ENCODE measurements around the gene LAMA3. TPM values are rescaled to one million over a fixed set of nuclear protein-coding genes. Genes with fewer than 3 reads are reported as not detected.

LAMA3 gene
- total RNA-seq, 2 donors from 2014 or later: 0.07 TPM; not detected in 1

GRCh38 chr18:23933407-23933806 is 244.2 kb downstream of the LAMA3 start:
- DNase-seq (no peak), ATAC-seq (no peak)
- peaks cover 52% of the 10 kb centered on the region for H3K4me1 Mint-ChIP-seq
- no peak overlapping the region for H3K4me3 Mint-ChIP-seq
- H3K27me3 Mint-ChIP-seq: no peaks in the 10 kb centered on the region
- H3K9me3 ChIP-seq (ENCODE audit: control insufficient read depth, low read length, poor library complexity, severe bottlenecking): no peaks in the 10 kb centered on the region
- no peaks in the 10 kb centered on the region for H3K36me3 Mint-ChIP-seq (ENCODE audit: low read depth)
- no peak overlapping the region for H3K27ac Mint-ChIP-seq

- DNase-seq: no peak
- H3K27me3 Mint-ChIP-seq: no peaks in the 10 kb centered on the region
- no peaks in the 10 kb centered on the region for H3K36me3 Mint-ChIP-seq (ENCODE audit: low read depth)
- peak; percentile 48 for ATAC-seq
- no peak overlapping the region for H3K4me3 Mint-ChIP-seq
- H3K4me1 Mint-ChIP-seq: peaks cover 53% of the 10 kb centered on the region
- H3K27ac Mint-ChIP-seq: peak overlapping the region; percentile 84
- H3K9me3 ChIP-seq (ENCODE audit: control insufficient read depth, low read length, poor library complexity, severe bottlenecking): no peaks in the 10 kb centered on the region
Measured at GRCh38 chr18:23934252-23934651, 245.0 kb downstream of the LAMA3 start.

- Mint-ChIP-seq H3K36me3 (ENCODE audit: low read depth) (no peaks in the 10 kb centered on the region), H3K4me3 (no peak overlapping the region), H3K4me1 (peaks cover 49% of the 10 kb centered on the region), H3K27ac (peak overlapping the region; percentile 84), H3K27me3 (no peaks in the 10 kb centered on the region)
- ATAC-seq: no peak
- no peak for DNase-seq
- no peaks in the 10 kb centered on the region for H3K9me3 ChIP-seq (ENCODE audit: control insufficient read depth, low read length, poor library complexity, severe bottlenecking)
Measured at GRCh38 chr18:23934863-23935262, 245.6 kb downstream of the LAMA3 start.

GRCh38 chr18:23935804-23936203 is 246.6 kb downstream of the LAMA3 start:
- no peaks in the 10 kb centered on the region for H3K27me3 Mint-ChIP-seq
- H3K27ac Mint-ChIP-seq: peak overlapping the region; percentile 83
- ATAC-seq: peak; percentile 49
- H3K4me1 Mint-ChIP-seq: peaks cover 46% of the 10 kb centered on the region
- no peaks in the 10 kb centered on the region for H3K9me3 ChIP-seq (ENCODE audit: control insufficient read depth, low read length, poor library complexity, severe bottlenecking)
- H3K4me3 Mint-ChIP-seq: peak overlapping the region; percentile 74
- no peak for DNase-seq
- H3K36me3 Mint-ChIP-seq (ENCODE audit: low read depth): no peaks in the 10 kb centered on the region

- Mint-ChIP-seq H3K4me3 (peak overlapping the region; percentile 55), H3K4me1 (peaks cover 46% of the 10 kb centered on the region), H3K27ac (peak overlapping the region; percentile 83)
Measured at GRCh38 chr18:23936381-23936958, 247.2 kb downstream of the LAMA3 start.

GRCh38 chr18:23938043-23938756 is 248.9 kb downstream of the LAMA3 start:
- H3K36me3 Mint-ChIP-seq (ENCODE audit: low read depth): no peaks in the 10 kb centered on the region
- peak overlapping the region; percentile 73 for H3K4me3 Mint-ChIP-seq
- H3K4me1 Mint-ChIP-seq: peaks cover 52% of the 10 kb centered on the region
- H3K27me3 Mint-ChIP-seq: no peaks in the 10 kb centered on the region
- peak overlapping the region; percentile 16 for H3K27ac Mint-ChIP-seq
- H3K9me3 ChIP-seq (ENCODE audit: control insufficient read depth, low read length, poor library complexity, severe bottlenecking): no peaks in the 10 kb centered on the region
- DNase-seq (no peak), ATAC-seq (peak; percentile 51)

More at GRCh38 chr18:23936381-23936958, 247.2 kb downstream of the LAMA3 start:
- DNase-seq (no peak), ATAC-seq (no peak)
- H3K9me3 ChIP-seq (ENCODE audit: control insufficient read depth, low read length, poor library complexity, severe bottlenecking): no peaks in the 10 kb centered on the region
- H3K36me3 Mint-ChIP-seq (ENCODE audit: low read depth): no peaks in the 10 kb centered on the region
- H3K27me3 Mint-ChIP-seq: no peaks in the 10 kb centered on the region

GRCh38 chr18:23938901-23939341 is 249.7 kb downstream of the LAMA3 start:
- no peak overlapping the region for H3K27ac Mint-ChIP-seq
- no peaks in the 10 kb centered on the region for H3K36me3 Mint-ChIP-seq (ENCODE audit: low read depth)
- DNase-seq (no peak), ATAC-seq (no peak)
- no peaks in the 10 kb centered on the region for H3K9me3 ChIP-seq (ENCODE audit: control insufficient read depth, low read length, poor library complexity, severe bottlenecking)
- no peak overlapping the region for H3K4me3 Mint-ChIP-seq
- no peaks in the 10 kb centered on the region for H3K27me3 Mint-ChIP-seq
- peaks cover 56% of the 10 kb centered on the region for H3K4me1 Mint-ChIP-seq

GRCh38 chr18:23939366-23939765 is 250.1 kb downstream of the LAMA3 start:
- no peaks in the 10 kb centered on the region for H3K9me3 ChIP-seq (ENCODE audit: control insufficient read depth, low read length, poor library complexity, severe bottlenecking)
- Mint-ChIP-seq H3K27ac (peak overlapping the region; percentile 21), H3K36me3 (ENCODE audit: low read depth) (no peaks in the 10 kb centered on the region), H3K4me3 (no peak overlapping the region), H3K4me1 (peaks cover 56% of the 10 kb centered on the region), H3K27me3 (no peaks in the 10 kb centered on the region)
- DNase-seq (no peak), ATAC-seq (no peak)

- no peaks in the 10 kb centered on the region for H3K27me3 Mint-ChIP-seq
- ATAC-seq (no peak), DNase-seq (no peak)
- no peak overlapping the region for H3K4me3 Mint-ChIP-seq
- H3K36me3 Mint-ChIP-seq (ENCODE audit: low read depth): no peaks in the 10 kb centered on the region
- H3K4me1 Mint-ChIP-seq: peaks cover 53% of the 10 kb centered on the region
- H3K9me3 ChIP-seq (ENCODE audit: control insufficient read depth, low read length, poor library complexity, severe bottlenecking): no peaks in the 10 kb centered on the region
- H3K27ac Mint-ChIP-seq: peak overlapping the region; percentile 21
Measured at GRCh38 chr18:23939896-23940295, 250.6 kb downstream of the LAMA3 start.

GRCh38 chr18:23941791-23942190 is 252.5 kb downstream of the LAMA3 start:
- ATAC-seq: no peak
- Mint-ChIP-seq H3K4me3 (peak overlapping the region; percentile 45), H3K27ac (peak overlapping the region; percentile 57), H3K27me3 (no peaks in the 10 kb centered on the region), H3K4me1 (peaks cover 43% of the 10 kb centered on the region), H3K36me3 (ENCODE audit: low read depth) (no peaks in the 10 kb centered on the region)
- DNase-seq: no peak
- H3K9me3 ChIP-seq (ENCODE audit: control insufficient read depth, low read length, poor library complexity, severe bottlenecking): no peaks in the 10 kb centered on the region

GRCh38 chr18:23943104-23943503 is 253.9 kb downstream of the LAMA3 start:
- H3K36me3 Mint-ChIP-seq (ENCODE audit: low read depth): no peaks in the 10 kb centered on the region
- no peaks in the 10 kb centered on the region for H3K9me3 ChIP-seq (ENCODE audit: control insufficient read depth, low read length, poor library complexity, severe bottlenecking)
- H3K4me3 Mint-ChIP-seq: peak overlapping the region; percentile 82
- peaks cover 34% of the 10 kb centered on the region for H3K4me1 Mint-ChIP-seq
- peak overlapping the region; percentile 57 for H3K27ac Mint-ChIP-seq
- ATAC-seq (peak; percentile 73), DNase-seq (no peak)
- no peaks in the 10 kb centered on the region for H3K27me3 Mint-ChIP-seq

GRCh38 chr18:23943903-23944624 is 254.8 kb downstream of the LAMA3 start:
- no peaks in the 10 kb centered on the region for H3K9me3 ChIP-seq (ENCODE audit: control insufficient read depth, low read length, poor library complexity, severe bottlenecking)
- Mint-ChIP-seq H3K4me1 (peaks cover 27% of the 10 kb centered on the region), H3K27me3 (no peaks in the 10 kb centered on the region), H3K27ac (no peak overlapping the region), H3K36me3 (ENCODE audit: low read depth) (no peaks in the 10 kb centered on the region), H3K4me3 (peak overlapping the region; percentile 47)
- DNase-seq (no peak), ATAC-seq (no peak)

GRCh38 chr18:23945416-23946079 is 256.3 kb downstream of the LAMA3 start:
- Mint-ChIP-seq H3K27me3 (no peaks in the 10 kb centered on the region), H3K4me3 (no peak overlapping the region), H3K36me3 (ENCODE audit: low read depth) (no peaks in the 10 kb centered on the region), H3K27ac (peak overlapping the region; percentile 61), H3K4me1 (peaks cover 24% of the 10 kb centered on the region)
- H3K9me3 ChIP-seq (ENCODE audit: control insufficient read depth, low read length, poor library complexity, severe bottlenecking): no peaks in the 10 kb centered on the region
- ATAC-seq (no peak), DNase-seq (no peak)

All from T-helper 17 cell (primary cell).